HS-27A (cell line): ENCODE results near the gene CYB561.

Experiments used
- DNase-seq: peaks from one replicate; pipeline ENCODE4 v3.0.0-alpha.2; 2012; ENCODE audit warnings: low read depth, missing footprints

The CYB561 gene

DNA sequence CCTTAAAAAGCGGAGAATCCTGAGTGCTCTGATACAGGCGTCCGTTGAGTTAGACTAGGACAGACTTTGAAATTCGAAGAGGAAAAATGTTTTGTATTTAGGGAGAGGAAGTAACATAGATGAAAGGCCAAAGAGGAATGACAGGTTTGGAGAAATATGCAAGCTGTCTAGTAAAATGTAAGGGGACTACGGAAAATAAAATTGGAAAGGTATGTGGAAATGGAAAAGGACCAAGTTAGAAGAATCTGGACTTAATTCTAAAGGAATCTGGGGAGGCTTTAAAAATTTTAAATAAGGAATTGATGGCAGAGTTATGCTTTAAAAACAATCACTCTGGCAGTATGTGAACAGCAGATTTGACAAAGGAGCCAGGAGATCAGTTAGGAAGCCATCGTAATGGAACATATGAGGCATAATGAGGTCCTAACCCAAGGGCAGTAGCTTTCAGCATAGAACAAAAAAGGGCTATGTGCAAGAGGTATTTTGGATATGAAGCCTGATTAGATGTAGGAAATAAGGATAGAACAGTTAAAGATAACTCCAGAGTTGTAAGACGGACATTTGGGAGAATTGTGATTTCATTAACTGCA is 38.3 kb downstream of the CYB561 start:
- no peak for DNase-seq

GRCh38 chr17:63406689-63407330 is 39.3 kb downstream of the CYB561 start:
- no peak for DNase-seq

DNA sequence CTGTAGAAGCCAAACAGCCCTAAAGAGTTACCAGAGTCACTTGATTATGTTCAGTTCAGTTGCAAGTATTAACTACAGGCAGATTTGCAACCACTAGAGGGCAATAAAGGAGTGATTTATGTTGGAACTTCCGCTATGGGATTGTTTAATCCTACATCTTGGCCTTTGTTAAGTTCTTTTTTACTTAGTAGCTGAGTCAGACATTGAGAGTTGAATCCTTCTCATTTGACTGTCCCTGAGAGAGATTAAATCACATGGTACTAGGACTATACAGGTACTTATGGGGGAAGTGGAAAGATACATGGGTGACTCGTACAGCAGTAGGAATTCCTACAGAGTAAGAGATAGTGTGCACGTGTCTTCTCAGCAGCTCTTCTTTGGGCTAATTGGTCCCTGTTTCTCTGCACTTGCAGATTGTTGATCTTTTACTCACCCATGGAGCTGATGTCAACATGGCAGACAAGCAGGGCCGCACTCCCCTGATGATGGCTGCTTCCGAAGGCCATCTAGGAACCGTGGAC is 40.3 kb downstream of the CYB561 start:
- no peak for DNase-seq

GRCh38 chr17:63405020-63405419 is 41.1 kb downstream of the CYB561 start:
- DNase-seq = no peak

DNA sequence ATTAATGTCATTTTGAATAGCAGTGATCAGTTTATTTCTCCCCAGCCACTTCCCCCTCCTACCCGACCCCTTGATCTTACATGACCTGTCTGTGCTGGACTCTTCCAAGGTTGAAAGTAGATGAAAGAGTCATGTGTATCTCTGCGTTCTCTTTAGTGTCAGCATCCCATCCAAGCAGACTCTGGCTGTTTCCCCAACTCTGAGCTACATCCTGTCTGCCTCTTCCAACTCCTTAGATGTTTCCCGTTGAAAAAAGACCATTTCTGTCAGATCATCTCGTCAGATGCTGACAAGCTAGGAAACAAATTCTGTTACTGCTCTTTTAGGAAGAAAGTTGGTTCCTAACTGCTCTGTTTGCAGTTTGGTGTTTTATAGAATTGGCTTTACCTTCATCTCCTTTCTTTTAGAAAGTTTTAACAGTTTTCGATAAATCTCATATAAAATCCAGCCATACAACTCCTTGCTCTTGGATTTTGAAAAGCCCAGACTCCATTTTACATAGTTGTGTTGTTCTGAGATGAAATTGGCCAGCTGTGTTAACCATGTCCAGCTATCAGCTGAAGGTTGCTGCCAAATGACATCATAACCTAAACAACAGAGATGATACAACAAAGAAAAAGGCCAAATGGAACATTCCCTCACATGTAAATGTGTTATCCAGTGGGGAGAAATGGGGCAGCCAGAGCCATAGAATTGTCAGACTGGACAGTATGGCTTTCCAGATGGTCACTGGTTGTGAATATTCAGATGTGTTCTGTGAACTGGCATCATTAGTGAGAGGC is 43.5 kb downstream of the CYB561 start:
- no peak for DNase-seq

GRCh38 chr17:63399856-63400255 is 46.2 kb downstream of the CYB561 start:
- no peak for DNase-seq

DNA sequence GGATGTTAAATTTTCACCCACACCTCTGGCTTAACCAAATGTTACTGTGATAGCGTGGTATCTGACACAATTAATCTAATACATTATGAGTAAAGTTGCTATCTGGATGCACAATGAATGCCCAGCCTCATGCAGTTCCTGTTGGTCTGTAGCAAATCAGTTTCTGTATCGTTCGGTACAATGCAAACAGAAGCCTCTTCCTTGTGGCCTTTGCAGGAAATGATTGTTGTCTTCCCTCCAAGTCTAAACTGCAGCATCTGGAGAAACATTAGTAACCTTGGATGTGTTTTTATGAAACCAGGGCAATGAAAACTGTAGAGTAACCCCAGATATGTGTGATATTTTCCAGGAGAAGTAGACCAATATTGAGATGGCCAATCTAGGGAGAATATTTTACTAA is 46.8 kb downstream of the CYB561 start:
- DNase-seq = no peak

GRCh38 chr17:63398680-63399079 is 47.4 kb downstream of the CYB561 start:
- DNase-seq = no peak

GRCh38 chr17:63395075-63395805 is 50.9 kb downstream of the CYB561 start:
- no peak for DNase-seq

DNA sequence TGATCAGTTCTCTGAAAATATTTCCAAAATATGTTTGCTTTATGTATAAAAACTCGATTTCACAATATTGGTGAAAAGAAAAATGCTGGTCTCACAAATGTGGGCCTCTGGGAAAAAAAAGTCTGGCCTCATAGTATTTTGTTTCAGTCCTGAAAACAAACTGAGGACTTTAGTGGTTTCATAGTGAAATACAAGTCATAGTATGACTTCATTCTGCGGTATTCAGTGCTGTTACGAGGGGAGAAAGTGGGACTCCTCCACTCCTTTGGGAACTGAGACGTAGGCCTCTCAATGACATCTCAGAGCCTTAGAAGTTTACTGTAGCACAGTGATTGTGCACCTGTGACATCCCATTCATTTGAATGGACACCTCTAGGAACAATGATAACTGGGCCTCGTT is 56.0 kb downstream of the CYB561 start:
- DNase-seq = no peak

- no peak for DNase-seq
These were observed 58.3 kb downstream of the CYB561 start for GRCh38 chr17:63387656-63388340.

DNA sequence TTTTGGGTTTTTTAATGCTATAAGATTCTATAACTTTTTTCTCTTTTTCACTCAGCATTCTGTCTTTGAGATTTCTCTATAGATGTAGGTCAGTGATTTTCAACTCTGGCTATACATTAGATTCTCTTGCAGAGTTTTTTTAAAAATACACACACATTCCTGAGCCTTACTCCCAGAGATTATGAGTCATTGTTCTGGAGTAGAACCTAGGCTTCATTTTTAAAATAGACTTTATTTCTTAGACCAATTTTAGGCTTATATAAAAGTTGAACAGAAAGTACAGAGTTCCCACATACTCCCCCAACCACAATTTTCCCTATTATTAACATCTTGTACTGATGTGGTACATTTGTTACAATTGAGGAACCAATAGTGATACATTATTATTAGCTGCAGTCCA is 63.3 kb downstream of the CYB561 start:
- DNase-seq = no peak
